Measurements from ENCODE around the gene DISC1.

DISC1 gene

DNA sequence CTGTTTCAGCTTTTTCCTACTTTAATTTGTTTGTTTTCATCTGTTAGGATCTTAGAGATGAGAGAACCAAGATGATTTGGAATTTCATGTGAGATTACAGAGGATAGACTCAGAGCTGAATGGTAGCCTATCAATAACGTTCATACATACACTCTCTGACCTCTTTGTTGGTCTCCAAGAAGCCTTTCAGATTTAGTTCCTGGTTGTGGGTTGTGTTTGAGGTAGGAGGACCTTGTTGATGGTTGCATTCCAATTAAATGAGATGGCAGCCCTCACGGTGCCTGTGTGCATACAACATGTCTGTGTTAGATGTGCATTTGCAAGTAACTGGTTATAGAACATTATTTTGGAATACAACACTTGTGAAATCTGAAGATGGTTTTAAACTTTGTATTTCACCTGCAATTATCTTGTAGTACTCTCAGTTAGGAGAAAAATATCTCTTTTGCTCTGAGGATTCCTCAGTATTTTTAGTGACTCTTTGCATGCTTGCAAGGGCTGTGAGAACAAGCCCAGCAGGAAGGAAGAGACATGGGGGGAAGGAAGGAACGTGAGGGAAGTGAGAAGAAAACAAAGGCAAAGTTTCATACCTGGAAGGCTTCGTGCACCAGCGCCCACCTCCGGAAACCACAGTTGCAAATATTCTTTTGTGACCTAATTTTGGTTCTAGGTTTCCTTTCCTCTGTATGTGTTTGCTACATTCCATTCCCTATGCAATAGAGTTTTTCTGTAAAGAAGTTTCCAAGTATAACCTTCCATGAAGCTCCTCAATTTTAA is 291.8 kb downstream of the DISC1 start:
- DNase-seq, result no peak

DNA sequence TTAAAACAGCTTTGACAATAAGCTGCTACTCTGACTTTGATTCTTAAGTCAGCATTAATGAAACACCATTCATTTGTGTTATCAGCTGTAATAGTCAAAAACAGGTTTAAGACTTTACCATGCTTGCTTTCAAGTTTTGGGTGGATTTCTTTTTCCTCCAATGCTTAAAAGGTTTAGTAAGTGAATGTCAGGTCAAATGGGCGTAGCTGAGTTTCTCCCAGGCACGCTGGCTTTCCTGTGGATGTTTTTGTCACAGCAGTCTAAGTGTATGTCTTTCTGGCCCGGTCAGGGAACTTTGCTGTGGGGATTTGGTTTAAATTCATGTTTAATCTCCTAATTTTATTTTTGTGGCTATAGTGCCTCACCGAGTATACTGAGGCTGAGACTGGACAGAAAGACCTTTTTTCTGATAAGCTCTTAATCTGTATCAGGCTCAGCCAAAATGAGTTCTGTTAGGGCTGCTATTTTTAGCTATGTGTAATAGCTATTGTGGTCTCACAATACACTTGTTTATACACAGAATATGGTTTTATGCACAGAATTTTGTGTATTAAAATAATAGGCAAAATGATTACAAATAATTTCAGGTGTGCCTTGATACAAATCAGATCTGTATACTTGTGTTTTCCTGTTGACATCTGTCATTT is 292.8 kb downstream of the DISC1 start:
- DNase-seq, result no peak

GRCh38 chr1:231919886-231920285 is 293.3 kb downstream of the DISC1 start:
- peak; percentile 8 for DNase-seq

DNA sequence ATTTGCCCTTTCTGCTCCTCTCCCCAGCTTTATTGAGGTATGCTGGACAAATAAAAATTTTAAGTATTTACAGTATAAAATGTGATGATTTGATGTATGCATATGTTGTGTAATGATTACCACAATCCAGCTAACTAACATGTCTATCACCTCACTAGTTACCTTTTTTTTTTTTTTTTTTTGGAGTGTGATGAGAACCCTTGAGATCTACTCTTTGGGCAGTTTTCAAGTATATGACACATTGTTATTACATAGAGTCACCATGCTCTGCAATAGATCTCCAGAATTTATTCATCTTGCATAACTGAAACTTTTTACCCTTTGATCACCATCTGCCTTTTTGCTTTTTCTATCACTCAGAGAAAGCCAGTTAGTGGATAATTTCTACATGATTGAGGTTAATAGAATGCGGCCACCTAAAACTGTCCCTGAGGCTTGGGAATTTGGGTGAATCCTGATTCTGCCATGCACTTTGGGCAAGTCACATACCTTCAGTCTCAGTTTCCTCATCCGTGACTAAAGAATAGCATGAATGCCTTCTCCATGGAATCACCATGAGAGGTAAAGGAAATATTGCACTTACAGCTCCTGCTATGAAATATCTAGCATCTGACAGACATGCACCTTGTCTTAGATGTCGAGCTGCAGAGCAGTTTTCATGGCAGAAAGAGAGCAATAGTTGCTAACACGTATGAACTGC is 295.2 kb downstream of the DISC1 start:
- DNase-seq, result no peak

DNA sequence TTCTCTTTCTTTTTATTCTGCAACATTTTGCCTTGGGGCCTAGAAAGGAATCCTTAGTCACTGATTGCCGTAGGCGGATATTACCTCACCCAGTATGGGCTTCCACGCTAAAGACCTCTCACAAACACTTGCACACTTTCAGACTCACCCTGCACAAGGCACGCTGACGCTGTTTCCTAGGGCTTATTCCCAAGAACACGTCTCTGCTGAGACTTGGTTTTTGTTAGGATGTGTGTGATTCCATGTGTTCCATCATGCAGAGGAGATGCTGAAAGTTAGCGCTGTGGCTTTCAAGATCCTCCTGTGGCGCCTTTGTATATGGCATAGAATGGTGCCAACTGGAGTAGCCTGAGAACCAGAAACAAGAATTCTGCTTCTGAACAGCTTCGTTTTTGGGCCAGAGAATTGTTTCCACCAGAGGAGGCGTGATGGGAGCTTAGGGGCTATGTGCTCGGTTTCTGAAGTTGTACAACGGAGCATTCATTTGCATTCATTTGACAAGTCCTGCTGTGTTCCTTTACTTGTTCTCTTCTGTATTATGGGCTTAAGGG is 297.0 kb downstream of the DISC1 start:
- DNase-seq, result no peak

DNA sequence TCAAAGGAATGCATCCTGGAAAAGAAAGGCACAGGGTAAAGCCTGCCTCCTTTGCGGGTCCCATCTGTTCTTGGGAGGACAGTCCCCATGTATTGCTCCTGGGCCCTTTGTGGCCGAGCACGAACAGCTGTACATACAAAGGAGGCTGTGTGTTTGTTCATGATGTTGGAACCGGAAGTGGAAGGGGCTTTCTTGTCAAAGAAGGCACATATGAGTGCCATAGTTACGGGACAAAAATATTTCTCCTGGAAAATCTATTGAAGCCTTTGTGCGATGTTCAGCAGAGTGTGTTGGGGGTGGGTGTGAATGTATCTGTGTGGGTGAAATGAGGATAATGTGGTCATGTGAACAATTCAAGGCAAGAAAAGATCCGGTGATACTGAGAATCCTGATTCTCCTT is 297.6 kb downstream of the DISC1 start:
- DNase-seq, result no peak

DNA sequence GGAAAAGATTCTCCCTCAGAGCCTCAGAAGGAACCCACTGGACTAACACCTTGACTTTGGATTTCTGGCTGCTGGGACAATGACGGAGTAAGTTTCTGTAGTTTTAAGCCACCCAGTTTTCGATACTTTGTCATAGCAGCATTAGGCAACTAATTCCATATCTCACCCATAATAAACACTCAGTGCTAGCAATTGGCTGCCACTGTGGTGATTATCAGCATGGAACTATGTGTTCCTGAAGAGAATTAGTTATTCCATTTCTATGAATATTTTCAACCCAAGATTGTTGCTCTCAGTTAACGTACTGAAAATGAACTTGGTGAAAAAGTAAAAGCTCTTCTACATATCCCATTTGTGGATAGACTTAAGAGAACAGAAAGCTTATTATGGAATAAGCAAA is 299.3 kb downstream of the DISC1 start:
- DNase-seq, result no peak

DNA sequence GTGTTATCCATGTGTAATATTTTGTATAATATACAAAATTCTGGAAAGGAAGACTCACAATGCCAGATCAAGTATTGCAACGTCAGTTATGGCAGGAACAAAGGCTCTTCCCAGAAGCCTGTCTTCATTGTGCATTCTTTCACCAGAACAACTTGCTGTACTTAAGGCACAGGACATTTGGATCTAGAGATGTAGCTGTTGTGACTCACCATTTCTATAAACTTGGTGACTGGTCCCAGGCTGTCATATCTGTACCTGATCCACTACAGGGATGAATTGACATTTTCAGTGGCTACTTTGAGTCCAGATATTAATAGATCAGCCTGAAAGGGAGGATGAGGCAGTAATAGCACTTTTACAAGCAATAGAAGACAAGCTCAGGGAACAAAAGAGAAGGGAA is 299.8 kb downstream of the DISC1 start:
- no peak for DNase-seq

DNA sequence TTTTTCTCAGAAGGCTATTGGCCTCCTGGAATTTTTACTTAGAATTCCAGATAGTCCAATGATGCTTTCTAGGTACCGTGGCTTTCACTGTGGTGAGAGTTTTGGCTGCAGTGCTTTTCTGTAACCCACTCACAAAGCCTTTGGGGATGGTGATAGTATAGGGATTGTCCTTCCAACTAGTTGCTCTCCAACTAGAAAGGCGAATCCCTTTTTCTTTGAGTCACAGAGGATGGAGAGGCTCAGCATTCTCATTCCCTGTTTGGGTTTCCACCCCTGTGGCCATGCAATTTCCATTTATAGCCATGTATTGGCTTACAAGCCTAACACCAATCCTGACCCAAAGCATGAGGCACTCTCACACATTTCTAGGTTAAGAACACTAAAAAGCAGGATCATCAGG is 300.3 kb downstream of the DISC1 start:
- no peak for DNase-seq

GRCh38 chr1:231927431-231927830 is 300.8 kb downstream of the DISC1 start:
- no peak for DNase-seq

GRCh38 chr1:231929311-231929710 is 302.7 kb downstream of the DISC1 start:
- DNase-seq, result no peak

DNA sequence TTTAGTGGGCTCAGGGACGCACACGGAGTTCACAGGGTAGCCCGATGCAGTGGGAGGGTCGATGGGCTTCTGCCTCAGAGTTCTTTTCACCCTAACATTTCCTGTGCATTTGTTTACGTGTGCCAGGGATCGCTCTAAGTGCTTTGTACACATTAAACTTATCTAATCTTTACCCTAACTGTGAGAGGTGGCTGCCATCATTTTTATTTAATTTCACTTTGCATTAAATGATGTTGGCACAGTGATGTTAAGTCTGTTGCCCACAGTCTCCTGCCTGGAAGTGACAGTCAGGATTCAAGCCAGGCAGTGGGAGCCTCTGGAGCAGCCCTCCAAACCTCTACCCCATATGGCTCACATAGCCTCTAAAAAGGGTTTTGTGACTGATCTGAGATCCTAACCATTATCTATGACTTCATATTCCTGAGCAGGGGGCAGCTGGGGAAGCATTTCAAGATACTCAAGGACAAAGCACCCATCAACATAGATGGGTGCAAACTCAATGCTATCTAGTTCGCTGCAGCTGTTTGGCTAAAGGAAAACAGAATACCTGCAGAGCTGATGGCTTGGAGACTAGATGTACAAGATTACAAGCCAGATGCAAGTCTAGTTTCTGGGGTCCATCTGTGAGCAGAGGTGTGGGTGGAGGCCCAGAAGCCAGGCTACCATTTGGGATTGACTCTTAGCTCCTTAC is 303.8 kb downstream of the DISC1 start:
- DNase-seq, result no peak

DNA sequence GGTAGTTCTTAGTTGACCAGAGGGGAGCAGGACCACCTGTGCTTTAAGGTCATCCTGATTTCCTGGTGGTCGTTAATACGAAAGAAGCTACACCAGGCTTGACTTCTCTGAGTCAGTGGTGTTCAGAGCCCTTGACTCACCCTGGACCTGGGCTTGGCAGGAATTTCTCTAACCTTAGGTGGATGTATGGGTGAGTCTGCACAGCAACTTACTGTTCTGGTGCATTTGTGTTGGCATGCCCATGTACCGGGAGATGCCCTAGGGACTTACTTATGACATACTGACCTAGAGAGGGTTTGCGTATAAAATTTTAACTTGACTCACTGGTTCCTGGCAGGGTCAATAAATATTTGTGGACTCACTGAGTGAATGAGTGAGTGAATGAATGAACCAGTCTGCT is 304.6 kb downstream of the DISC1 start:
- no peak for DNase-seq

DNA sequence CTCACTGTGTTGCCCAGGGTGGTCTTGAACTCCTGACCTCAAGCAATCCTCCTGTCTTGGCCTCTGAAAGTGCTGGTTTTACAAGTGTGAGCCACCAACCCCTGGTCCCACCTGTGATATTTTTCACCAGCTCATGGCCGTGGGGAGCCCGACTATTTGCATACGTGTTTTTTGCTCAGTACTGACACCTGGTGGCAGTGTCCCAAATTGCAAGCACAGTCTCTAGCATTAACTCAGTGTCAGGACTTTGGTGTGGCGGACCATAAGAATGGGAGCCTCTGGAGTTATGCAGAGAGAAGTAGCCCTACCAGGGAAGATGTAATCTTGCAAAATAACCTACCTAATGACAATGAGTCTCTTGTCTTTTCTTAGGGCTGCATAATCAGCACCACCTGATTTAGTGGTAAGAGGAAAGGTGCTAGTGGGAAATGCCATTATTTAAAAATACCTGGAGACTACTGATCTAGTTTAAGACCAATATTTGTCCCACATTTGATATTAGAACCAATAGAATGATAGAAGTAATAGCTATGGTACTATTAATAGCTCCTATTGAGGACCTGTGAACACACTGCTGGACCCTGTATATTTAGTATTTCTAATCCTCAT is 305.4 kb downstream of the DISC1 start:
- peak; percentile 18 for DNase-seq

DNA sequence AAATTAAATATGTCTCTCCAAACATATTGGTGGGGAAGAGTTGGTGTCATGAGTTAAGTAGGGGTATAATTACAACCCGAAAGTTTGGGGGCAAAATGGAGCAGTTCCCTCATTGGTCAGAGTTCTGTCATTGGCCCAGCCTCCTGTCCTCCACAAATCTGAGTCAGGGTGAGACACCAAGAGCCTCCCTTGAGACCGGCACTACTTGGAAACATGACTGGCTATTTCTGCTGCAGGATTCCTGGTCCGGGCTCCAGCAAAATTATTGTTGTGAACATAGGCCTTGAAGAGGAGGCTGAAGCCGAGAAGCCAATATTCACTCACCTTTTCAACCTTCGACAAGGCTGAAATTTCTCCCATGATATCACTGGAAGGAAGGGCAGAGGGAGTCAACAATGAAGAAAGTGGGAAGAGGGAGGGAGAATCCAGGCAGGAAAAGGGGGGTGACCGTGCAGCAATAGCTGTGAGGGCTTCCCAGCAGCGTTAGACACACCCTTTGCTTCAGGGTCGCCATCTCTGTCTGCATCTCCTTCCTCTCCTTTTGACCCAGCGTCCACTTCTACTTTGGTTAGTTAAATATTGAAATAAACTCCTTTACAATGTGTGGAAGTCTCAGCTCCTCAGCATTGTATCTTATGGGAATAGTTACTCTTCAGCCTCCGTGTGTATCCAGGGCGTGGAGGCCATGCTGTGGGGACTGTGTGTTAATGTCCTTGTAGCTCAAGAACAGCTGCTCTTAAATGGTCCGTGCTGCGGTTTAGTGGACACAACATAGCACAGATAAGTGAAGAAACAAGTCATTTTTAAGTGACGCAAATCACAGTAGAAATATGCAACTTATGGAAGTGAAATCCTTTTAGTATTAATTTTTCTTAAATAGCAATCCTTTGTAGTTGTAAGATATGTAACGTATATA is 307.4 kb downstream of the DISC1 start:
- DNase-seq, result no peak

DNA sequence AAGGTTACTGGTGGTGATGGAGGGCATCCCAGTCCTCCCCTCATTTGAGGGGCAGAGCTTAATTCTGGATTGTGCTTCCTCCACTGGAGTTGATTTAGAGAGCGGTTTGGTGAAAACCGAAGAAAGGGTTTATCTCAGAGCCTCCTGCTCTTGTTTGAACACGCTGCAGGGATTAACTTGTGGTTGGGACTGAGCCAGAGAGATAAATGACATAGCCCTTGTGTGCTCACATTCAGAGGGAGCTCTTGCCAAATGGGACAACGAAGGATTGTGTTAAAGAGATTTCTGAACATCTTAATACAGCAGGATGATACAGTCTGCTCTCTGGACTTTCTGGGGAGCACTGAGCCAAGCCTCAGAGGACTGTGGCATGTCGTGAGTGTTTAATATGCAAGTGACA is 308.2 kb downstream of the DISC1 start:
- no peak for DNase-seq

GRCh38 chr1:231935856-231936255 is 309.3 kb downstream of the DISC1 start:
- DNase-seq, result no peak

DNA sequence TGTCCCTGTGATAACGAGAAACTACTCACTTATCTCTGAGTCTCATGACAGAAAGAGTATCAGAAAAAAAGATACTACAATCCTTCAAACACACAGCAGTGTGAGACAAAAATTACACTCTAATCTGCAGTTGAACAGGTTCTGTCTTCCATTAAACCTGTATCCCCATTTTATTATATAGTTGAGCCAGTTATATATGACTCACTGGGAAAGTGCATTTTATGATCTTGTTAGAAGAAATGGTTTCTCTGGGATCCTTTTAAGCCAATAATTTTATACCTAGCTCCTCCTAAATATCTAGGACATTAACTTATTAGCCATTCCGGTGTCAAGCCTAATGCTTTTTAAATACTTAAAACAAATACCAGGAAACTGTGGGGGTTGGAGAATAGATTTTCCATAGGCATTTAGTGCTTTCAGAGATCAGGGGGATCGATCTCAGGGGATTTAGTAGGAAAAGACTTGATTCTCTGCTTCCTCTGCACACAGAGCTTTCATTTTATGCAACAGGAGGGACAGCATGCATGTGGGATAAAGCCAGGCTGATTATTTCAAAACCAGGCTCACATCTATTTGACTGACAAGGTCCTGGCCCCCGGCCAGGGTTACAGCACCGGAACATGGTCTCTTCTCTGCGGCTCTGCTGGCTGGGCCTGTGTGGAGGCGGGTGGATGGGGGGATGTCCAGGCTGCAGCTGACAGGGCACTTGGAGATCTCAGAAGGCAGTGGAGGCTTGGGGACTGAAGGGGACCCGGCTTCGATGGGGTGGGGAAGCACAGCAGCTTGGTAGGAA is 310.6 kb downstream of the DISC1 start:
- DNase-seq, result no peak

DNA sequence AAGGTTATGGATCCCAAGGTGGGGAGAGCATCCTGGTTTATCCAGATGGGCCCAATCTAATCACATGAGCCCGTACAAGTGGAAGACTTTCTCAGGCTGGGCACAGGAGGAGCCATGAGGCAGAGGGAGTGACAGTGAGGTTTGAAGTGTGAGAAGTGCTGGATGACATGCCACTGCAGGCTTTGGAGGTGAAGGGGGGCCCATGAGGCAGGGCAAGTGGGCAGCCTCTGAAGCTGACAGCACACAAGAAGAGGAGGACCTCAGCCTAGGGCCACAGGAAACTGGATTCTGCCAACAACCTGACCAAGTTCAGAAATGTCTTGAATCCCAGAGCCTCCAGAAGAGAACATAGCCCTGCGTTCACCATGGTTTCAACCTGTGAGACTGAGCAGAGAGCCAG is 311.6 kb downstream of the DISC1 start:
- no peak for DNase-seq

- DNase-seq, result no peak
Observed at GRCh38 chr1:231938711-231939110, 312.1 kb downstream of the DISC1 start.

- DNase-seq, result no peak
Observed at GRCh38 chr1:231939118-231939517, 312.5 kb downstream of the DISC1 start.

All from activated CD4-positive, alpha-beta T cell treated with anti-CD3 and anti-CD28 coated beads, Interleukin-2, amount 50 U/mL, for 1 hour (primary cell).